GM18873 (cell line): ENCODE data around the gene PYCARD.
"Not testable (repeated sequence)": the region's sequence is repeated elsewhere in the genome, so short reads cannot be mapped to it uniquely, and the experiment has no call there.

Experiments
- ATAC-seq: cut with Tn5 transposase; IDR thresholded peaks from one replicate; pipeline ENCODE4 v1.9.1; 2021; ENCODE audit warnings: mild to moderate bottlenecking, moderate library complexity, moderate number of reproducible peaks; ENCODE audit not compliant: unreplicated experiment, low FRiP score

Gene PYCARD

DNA sequence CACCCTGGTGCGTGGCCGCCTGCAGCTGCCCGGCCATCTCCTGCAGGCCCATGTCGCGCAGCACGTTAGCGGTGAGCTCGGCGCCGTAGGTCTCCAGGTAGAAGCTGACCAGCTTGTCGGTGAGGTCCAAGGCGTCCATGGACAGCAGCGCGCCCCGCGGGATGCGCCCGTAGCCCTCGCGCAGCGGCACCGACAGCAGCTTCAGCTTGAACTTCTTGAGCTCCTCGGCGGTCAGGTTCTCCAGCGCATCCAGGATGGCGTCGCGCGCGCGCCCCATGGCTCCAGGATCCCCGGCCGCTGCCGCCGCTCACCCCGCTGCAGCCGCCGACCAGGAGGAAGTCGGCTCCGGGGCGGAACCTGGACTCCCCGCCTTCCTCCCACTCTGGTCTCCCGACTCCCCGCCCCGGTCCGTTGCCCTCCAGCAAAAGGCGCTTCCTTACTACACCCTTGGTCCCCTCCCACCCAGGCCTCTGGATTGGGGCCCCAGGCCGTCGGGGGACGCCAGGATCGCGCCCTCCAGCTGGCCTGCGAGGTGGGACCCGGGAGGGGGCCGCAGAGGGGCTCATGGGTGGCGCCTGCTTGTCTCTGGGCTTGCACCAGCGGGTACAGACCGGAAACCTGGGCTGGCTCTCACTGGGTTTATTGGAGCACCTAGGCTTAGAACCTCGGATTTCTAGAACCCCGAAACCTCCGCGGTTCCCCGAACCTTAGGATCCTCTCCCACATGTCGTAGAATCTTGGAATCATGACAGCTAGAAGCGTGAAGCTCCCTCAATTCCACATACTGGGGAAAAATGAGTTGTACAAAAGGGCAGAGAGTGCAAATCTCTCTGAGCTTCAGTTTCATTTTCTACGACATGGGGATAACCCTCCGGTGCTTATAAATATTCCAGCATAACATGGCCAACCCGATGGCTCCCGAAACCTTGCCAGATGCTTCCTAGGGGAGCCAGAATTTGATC lies at the start of gene PYCARD:
Gene PYCARD, minus strand, starts transcription at position 347 of the 962 bp plus-strand sequence. Its CDS starts 70 bp downstream, at position 277.
- no peak for ATAC-seq

GRCh38 chr16:31251435-31251834 lies 48.9 kb upstream of the PYCARD start:
- ATAC-seq = no peak

DNA sequence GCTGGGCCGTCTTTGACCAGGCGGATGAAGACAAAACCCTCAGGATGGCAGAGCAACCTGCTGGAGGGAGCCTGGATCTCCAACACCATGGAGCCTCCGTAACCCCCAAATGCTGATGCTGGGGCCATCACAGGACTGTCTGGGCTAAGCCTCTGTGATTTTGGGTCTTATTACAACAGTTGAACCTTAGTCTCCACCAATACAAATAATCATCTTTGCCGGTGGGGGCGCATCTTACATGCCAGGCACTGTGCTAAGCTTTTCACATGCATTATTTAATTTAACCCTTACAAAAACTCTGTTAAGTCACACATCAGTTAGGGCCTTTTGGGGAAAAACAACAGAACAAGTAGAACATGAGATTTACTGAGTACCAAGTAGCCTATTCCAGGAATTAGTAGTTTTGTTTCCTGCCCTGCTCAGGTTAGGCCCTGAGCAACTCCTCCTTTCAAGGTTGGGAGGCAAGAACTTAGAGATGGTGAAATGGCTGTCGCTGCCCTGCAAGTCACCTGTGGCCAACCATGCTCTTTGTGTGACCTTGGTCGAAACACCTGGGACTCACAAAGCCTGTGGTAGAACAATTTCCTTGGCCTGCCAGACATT lies 48.3 kb upstream of the PYCARD start:
- ATAC-seq = no peak

DNA sequence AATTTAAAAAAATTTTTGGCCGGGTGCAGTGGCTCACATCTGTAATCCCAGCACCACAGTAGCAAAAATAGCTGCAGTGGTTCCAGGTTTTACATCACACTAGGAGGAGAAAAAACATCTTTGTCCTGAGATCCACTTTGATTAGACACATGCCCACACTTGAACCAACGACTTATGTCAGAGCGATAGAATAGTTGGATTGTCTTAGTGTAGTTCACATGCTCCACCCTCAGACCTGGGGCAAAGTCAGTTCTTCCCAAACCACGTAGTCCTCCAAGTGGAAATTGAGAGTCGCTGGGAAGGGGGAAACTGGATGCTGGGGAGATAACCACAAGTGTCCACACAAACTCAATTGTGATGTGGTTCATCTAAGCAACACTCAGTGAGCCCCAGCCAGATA lies 45.8 kb upstream of the PYCARD start:
- ATAC-seq = no peak

GRCh38 chr16:31246296-31246695 lies 43.7 kb upstream of the PYCARD start:
- no peak for ATAC-seq

DNA sequence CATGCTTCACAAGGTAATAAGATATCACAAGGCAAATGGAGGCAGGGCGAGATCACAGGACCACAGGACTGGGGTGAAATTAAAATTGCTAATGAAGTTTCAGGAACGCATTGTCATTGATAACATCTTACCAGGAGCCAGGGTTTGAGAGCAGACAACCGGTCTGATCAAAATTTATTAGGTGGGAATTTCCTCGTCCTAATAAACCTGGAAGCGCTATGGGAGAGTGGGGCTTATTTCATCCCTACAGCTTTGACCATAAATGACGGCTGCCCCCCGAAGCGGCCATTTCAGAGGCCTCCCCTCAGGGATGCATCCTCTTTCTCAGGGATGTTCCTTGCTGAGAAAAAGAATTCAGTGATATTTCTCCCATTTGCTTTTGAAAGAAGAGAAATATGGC lies 43.0 kb upstream of the PYCARD start:
- not testable (repeated sequence) for ATAC-seq

GRCh38 chr16:31243734-31244670 lies 41.4 kb upstream of the PYCARD start:
- no peak for ATAC-seq

DNA sequence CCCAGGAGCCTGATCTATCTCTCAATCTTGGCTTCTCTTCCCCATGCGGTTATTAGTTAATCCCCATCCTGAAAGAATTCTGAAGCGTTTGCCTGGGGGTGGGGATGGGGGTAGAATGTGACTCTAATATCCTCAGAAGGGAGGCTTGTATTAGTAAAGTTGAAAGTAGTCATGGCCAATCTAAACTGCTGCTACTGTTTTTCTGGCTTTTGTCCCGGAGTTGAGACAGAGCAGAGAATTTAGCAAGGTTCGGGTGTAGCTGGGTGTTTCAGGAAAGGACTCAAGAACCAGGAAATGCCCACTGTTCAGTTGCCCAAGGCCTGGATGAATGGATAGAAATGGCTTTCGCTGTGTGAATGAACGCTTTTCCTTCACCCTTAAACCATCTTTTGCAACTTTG lies 39.6 kb upstream of the PYCARD start:
- no peak for ATAC-seq

GRCh38 chr16:31238041-31238440 lies 35.5 kb upstream of the PYCARD start:
- ATAC-seq = no peak

DNA sequence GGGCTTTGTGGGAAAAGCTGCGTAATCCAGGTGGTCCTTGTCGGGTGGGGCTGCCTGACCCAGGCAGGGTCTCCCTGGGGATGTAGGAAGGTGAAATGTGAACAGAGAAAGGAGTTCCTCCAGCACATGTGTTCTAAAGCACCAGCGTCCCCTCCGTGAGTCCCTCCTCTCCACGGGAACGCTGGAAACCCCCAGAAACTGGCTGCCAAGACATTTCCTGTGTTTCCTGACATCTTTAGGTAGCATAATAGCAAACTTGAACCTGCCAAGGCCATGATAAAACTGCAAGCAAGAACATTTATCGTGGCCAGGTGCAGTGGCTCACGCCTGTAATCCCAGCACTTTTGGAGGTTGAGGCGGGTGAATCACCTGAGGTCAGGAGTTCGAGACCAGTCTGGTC lies 26.9 kb upstream of the PYCARD start:
- no peak for ATAC-seq

DNA sequence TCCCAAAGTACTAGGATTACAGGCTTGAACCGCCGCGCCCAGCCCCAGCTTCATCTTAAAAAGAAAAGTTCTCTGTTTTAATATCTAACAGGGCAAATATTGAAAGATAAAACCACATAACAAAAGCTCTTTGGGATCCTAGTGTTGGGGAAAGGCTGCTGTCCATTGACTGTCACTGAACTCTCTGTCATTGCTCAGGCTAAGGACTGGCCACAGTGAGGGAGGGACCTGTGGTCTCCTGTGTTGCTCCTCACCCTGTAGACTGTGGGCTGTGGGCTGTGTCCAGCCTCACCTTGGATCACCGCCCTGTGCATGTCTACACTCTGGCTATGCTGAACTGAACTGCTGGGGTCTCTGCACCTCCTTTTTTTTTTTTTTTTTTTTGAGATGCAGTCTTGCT lies 25.6 kb upstream of the PYCARD start:
- ATAC-seq = no peak

- ATAC-seq = no peak
These were observed 22.6 kb upstream of the PYCARD start for GRCh38 chr16:31225193-31225592.

DNA sequence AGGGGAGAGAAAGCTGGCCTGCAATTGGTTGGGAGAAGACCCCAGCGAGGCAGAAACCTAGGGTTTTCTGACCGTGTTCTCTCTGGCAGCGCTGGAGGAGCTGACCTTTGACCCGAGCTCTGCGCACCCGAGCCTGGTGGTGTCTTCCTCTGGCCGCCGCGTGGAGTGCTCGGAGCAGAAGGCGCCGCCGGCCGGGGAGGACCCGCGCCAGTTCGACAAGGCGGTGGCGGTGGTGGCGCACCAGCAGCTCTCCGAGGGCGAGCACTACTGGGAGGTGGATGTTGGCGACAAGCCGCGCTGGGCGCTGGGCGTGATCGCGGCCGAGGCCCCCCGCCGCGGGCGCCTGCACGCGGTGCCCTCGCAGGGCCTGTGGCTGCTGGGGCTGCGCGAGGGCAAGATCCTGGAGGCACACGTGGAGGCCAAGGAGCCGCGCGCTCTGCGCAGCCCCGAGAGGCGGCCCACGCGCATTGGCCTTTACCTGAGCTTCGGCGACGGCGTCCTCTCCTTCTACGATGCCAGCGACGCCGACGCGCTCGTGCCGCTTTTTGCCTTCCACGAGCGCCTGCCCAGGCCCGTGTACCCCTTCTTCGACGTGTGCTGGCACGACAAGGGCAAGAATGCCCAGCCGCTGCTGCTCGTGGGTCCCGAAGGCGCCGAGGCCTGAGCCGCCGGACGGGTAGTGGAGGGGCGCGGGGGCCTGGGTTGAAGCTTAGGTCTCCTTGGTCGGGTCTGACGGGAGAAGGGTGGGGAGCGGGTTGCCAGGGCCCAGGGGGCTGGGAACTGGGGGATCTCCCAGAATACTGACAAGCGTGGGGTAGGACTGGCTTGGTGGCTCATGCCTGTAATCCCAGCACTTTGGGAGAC lies 21.8 kb upstream of the PYCARD start:
- ATAC-seq = no peak

DNA sequence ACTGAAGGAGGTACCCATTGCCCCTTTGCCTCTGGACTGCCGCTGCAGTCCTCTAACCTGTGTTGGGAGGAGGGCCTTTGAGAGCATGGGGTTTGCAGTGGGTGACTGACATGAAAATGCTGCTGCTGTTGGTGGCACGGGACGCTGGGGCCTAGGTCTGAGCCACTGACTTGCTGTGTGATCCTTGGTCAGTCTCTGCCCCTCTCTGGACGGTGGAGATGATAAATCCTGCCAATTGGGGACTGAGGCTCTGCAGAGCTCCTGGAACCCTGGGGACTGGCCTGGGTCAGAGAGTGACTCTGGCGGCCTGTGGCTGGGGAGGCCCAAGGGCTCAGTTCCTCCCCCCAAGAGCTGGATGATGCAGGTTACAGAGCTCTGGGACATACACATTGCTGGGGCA lies 20.5 kb upstream of the PYCARD start:
- no peak for ATAC-seq

DNA sequence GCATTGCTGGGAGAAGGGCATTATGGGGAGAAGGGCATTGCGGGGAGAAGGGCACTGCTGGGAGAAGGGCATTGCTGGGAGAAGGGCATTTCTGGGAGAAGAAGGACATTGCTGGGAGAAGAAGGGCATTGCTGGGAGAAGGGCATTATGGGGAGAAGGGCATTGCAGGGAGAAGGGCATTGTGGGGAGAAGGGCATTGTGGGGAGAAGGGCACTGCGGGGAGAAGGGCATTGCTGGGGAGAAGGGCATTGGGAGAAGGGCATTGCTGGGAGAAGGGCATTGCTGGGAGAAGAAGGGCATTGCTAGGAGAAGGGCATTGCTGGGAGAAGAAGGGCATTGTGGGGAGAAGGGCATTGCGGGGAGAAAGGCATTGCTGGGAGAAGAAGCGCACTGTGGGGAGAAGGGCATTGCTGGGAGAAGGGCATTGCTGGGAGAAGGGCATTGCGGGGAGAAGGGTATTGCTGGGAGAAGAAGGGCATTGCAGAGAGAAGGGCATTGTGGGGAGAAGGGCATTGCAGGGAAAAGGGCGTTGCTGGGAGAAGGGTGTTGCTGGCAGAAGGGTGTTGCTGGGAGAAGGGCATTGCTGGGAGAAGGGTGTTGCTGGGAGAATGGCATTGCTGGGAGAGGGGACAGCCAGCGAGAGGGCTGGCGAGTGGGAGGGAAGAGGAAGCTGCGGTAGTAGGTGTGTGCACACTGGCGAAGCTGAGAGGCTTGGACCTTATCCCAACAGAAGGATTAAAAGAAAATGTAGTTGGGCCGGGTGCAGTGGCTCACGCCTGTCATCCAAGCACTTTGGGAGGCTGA lies 19.0 kb upstream of the PYCARD start:
- ATAC-seq = no peak

- ATAC-seq = no peak
These were observed 16.7 kb upstream of the PYCARD start for GRCh38 chr16:31219154-31219741.

- ATAC-seq = no peak
These were observed 14.6 kb upstream of the PYCARD start for GRCh38 chr16:31217136-31217530.

DNA sequence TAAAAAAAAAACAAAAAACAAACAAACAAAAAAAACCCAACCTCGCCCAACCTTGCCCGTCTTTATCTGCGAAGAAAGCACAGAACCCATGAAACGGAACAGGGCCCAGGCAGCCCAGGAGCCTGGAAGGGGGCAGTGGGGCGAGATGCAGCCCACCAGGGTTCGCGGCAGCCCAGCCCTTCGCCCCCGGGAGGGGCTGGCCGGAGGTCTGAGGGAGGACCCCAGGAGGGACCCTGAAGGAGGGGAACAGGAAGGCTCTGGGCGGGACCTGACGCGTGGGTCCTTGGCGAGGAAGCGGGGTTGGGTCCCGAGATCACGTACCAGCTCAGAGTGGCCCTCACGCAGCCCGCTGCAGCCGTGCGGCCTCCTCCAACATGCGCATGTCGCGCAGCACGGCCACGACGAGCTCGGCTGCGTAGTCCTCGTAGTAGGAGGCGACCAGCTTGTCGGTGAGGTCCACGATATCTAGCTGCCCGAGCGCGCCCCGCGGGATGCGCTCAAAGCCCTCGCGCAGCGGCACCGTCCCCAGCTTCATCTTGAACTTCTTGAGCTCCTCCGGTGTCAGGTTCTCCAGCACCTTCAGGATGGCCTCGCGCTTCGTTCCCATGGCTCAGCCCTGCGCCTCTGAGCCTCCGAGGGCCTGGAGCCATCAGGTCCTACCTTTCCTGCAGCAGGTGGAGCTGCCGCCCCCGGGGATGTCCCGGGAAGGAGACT lies 14.0 kb upstream of the PYCARD start, which contains the start of gene PYDC1:
Gene PYDC1, minus strand, starts transcription at position 714 of the 714 bp plus-strand sequence. Its CDS starts 107 bp downstream, at position 607.
- no peak for ATAC-seq
